ENCODE data around the gene SMARCD1. TPM values are rescaled to one million over a fixed set of nuclear protein-coding genes. Genes with fewer than 3 reads are reported as not detected.

The SMARCD1 gene
- total RNA-seq (2014; rRNA removed; shearing (Covaris generic)), result 121 and 161 TPM in 2 replicates
- 114 and 120 TPM in 2 replicates for polyA plus RNA-seq (2015; cell fraction: cytosol; rRNA removed)
- polyA plus RNA-seq (2015; cell fraction: nucleus; rRNA removed), result 156 and 161 TPM in 2 replicates

DNA sequence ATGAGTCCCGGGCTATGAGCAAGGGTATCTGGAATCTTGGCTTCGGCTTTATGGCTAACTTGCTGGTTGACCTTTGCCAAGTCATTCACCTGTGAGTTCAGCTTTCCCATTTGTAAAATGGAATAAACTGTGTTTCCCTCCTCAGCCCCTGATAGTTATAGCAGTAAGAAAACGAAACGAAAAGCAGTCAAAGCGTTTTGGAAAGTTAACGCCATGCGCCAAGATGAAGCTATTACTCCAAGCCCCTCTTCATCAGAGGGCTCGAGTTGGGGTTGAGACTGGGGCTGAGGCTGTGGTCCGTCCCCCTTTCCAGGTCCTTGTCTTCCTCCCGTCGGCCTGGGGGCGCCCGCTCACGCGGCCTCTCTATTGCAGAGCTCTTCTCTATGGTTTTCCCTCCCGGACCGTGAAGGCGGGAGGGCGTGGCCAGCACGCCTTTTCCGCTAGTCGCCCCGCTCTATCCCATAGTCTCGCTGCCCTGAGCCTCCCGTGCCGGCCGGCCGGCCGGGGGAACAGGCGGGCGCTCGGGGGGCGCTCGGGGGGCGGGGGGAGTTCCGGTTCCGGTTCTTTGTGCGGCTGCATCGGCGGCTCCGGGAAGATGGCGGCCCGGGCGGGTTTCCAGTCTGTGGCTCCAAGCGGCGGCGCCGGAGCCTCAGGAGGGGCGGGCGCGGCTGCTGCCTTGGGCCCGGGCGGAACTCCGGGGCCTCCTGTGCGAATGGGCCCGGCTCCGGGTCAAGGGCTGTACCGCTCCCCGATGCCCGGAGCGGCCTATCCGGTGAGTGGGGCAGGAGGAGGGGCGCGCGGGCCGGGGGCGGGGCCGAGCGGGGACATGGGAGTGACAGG lies at the start of gene SMARCD1:
TSS of gene SMARCD1 (plus strand) at position 568 of the 840 bp plus-strand sequence. CDS start at position 596, 28 bp downstream.
- DNase-seq (ENCODE audit: low read depth), result peak; percentile 94

DNA sequence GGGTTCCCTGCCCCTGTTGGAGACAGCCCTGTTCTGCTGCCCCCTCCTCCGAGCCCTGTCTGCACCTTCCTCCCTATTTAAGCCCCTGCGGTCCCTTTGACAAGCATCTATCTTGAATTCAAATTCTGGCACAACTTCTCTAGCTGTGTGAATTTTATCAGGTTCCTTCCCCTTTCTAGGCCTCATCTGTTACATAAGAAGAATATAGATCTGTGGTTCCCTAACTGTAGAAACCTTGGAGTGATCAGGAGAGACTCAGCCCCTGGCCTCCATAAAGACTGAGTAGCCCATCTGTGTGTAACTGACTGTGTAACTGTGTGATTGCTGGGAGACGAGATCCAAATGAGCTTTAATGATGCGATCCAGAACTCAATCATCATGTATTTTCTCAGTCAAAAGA lies 46.8 kb upstream of the SMARCD1 start:
- no peak for DNase-seq (ENCODE audit: low read depth)

DNA sequence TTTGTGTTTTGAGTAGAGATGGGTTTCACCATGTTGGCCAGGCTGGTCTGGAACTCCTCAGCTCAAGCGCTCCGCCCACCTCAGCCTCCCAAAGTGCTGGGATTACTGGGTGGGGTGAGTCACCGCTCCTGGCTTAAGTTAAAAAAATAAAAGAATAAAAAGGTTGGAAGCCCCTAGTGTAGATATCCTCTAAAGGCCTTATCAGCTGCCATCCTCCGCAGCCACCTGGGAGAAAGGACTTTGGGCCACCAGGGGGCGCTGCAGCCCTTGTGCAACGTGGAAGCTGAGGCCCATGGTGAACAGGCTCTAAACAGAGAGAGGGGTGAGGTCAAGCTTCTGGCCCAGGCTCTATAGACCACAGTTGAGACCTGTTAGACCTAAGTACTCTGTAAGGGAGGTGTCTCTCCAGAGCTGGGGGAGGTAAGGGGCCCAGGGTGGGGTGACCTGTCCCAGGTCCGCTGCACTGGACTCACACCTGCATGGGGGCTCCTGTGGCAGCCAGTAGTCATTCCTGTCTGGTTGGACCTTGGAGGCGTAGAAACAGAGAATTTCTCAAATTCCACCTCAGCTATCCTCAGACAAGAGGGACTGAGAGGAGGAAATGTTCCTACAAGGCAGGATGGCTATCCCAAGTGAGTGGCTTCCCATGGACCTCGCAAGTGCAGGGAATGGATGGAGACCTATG lies 45.8 kb upstream of the SMARCD1 start:
- DNase-seq (ENCODE audit: low read depth), result peak; percentile 93

DNA sequence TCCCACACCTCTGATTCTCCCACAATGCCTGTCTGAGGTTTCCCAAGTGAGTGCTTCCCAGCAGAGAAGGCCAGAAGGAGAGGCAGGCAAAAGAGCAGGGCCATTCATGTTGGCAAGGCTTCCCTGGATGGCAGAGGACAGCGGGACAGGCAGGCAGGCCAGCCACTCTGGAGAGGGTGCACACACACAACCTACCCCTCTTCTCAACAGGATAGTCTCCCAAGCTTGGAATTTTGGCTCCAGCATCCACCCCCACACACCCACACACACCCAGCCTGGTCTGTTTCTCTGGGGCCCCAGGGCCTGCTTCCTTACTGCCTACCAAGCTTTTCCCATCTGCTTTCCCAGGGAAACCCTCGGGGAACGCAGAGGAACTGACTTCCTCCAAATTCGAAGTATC lies 44.5 kb upstream of the SMARCD1 start:
- DNase-seq (ENCODE audit: low read depth), result no peak

DNA sequence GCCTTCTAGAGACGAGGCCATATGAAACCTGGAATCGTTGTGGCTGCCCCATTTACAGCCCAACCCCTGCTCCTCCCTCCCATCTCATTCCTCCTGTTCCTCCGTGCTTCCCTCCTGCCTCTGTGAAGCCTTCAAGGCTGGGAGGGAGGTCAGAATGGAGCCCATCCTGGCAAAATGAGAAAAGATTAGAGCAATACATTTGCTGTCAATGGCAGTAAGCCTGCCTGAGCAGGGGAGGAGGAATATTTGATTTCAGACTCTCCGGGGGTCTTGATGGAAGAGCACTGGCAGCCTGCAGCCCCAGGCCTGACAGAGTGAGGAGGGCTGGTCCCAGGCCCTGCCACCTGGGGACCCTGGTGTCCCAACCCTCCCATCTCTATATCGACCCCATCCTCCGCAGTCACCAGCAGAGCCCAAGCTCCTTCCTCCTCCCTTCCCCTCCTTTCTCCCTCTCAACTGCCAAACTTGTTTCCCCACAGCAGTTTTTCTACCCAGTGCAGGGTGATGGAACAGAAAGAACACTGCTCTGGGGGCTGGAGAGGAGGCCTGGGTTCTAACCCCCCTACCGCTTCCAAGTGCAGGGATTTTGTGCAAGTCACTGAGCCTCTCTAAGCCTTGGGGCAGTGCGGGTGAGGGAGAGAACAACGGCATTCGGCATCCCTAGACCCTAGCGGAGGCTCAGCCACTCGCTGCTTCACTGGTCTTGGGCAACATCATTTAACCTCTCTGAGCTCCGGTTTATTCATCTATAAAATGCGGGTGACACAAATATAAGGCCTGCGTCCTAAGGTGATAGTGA lies 43.9 kb upstream of the SMARCD1 start:
- DNase-seq (ENCODE audit: low read depth), result no peak

DNA sequence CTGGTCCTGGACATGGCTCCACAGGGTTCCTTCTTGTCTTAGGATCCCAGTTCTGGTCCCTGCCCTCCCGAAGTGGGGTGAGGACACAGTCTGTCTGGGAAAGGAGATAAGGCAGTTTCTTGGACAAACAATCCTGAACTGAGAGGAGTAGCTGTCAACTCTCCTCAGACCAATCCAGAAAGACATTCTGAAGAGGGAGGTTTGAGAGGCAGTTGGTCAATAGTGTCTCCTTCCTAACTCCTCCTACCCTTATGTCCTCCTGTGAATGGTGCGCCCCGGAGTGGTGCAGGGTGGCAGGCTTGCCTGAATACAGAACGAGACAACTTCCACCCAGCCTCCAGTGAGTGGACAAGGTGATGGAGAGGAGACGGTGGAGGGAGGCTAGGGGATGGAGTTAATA lies 43.2 kb upstream of the SMARCD1 start:
- no peak for DNase-seq (ENCODE audit: low read depth)

DNA sequence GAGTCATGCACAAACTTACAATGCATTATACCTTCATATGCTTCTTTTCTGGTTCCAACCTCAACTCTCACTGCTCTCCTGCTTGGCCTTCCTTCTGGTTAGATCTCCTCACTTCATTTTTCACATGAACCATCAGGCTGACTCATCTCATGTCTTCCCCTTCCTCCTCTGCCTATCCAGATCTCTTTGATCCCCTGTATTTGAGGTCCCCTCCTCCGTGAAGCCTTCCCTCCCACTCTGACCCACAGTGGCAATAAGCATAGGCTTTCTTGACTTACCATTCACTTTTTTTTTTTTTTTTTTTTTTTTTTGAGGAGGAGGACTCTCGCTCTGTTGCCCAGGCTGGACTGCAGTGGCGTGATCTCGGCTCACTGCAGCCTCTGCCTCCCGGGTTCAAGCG lies 42.4 kb upstream of the SMARCD1 start:
- DNase-seq (ENCODE audit: low read depth), result peak; percentile 20

DNA sequence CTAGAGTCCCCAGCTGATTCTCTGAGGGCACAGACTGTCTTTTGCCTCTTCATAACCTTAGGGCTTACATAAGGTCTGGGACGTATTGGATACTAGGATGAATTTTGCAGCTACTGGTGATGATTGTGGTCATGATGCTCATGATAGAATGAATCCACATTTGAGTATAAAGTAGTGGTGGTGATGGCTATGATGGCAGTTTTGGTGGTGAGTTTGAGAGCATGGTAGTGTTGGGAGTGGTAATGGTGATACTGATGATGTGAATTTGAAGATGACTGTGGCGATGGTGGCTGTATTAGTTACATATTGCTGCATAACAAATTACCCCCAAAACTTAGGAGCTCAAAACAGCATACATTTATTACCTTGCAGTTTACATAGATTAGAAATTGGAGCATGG lies 41.8 kb upstream of the SMARCD1 start:
- no peak for DNase-seq (ENCODE audit: low read depth)

DNA sequence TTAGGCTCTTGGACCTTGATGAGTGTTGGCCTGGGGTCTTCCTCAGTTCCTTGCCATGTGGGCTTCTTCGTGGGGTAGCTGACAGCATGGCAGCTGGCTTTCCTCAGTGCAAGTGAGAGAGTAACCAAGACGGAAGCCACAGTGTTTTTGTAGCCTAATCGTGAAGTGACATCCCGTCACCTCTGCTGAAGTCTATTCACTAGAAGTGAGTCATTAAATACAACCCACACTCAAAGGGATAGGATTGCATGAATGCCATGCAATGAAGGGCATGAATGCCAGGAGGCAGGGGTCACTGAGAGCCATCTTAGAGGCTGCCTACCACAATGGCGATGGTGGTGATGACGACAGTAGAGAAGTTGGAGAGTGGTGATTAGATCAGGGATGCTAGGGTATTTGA lies 41.3 kb upstream of the SMARCD1 start:
- DNase-seq (ENCODE audit: low read depth), result peak; percentile 27

DNA sequence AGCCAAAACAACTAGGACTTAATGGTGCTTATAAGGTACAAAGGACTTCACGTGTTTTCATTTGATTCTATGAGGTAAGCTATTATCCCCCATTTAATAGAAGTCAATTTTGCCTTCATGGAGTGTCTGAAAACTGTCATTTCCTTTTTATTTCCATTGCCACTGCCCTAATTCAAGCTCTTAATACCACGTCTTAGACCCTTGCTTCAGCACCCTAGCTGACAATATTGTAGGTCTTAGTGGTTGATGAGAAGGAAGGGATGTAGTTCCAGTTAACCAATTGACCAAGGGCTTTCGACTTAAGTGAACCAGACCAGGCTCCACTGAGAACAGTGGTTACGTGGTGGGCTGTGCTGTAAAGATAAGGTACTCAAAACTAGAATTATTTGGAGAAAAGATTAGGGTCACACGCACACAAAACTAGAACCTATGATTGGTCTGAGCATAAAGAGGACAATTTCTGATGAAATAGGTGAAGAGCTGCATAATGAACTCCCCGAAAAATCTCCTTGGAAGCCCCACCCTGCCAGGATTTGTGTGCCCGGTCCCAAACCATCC lies 37.4 kb upstream of the SMARCD1 start:
- DNase-seq (ENCODE audit: low read depth), result no peak

DNA sequence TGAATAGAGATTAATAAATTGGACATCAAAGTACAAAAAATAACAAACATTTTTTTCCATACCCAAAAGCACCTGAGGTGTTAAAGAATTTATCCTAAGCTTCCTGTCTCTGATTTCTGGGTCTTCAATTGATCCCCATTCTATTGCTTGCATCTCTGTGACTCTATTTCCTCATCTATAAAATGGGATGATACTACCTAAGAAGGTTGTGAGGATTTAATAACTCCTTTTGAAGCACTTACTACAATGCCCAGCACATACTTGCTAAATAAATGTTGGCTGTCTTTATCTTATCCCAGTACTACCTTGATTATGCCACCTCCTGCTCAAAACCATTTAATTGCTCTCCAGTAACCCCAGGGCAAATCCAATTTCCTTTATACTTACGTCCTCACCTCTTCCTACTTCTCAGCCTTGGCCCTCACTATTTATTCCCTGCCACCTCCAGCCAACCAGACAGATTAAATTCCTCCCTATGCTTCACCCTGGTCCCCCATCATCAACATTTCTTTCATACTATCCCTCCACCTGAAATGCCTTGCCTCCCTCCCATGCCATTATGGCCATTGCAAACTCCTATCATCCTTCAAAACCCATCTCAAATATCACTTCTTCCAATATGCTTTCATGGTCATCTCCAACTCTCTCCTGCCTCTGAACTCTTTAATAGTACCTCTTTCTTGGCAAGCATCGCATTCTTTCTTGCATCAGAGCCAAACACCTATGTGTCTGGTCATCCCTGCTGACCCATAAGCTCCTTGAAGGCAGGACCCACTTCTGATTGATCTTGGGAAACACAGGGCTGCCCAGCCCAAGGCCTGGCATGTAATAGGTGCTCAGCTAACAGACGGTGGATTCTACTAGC lies 35.7 kb upstream of the SMARCD1 start:
- DNase-seq (ENCODE audit: low read depth), result no peak

DNA sequence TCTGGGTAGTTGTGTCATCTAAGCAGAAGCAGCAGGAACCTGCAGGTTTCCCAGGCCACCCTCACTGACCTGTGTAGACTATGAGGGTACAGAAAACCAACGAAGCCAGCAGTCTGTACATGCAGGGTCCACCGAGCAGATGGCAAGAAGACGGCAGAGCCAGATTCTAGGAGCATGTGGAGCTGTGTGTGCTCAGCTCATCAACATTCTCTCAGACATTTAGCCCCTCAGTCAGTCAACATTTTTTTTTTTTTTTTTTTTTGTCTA lies 35.1 kb upstream of the SMARCD1 start:
- no peak for DNase-seq (ENCODE audit: low read depth)

DNA sequence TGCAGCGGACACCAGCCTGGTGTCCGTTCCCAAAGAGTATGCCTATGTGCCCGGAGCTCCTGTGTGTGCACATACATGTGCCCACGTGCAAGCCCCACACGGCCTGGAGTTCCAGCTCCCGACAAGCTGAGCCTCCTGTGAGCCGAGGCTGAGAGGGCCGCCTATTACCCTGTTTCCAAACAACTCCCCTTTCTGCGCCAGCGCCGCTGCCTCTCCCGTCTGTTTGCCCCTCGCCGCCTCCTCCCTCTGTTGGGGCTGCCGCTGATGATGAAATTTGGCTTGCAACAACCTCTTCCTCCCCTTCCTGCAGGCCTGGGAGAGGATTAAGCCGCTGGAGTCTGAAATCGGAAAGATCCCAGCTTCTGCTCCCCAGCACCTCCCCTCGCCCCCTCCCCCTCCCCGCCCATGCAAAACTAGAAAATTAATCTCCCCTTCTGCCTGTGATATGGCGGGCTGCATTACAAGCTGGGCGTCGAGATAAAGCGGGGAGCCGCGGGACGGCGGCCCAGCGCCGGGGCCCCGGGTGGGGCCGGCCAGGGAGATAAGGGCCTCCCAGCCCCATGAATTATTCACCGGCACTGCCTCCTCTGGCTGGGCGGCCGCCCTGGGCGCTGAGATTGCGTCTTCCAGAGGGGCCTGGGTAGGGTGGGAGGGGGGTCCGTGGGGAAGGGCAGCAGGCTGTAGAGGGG lies 34.6 kb upstream of the SMARCD1 start:
- DNase-seq (ENCODE audit: low read depth), result no peak

DNA sequence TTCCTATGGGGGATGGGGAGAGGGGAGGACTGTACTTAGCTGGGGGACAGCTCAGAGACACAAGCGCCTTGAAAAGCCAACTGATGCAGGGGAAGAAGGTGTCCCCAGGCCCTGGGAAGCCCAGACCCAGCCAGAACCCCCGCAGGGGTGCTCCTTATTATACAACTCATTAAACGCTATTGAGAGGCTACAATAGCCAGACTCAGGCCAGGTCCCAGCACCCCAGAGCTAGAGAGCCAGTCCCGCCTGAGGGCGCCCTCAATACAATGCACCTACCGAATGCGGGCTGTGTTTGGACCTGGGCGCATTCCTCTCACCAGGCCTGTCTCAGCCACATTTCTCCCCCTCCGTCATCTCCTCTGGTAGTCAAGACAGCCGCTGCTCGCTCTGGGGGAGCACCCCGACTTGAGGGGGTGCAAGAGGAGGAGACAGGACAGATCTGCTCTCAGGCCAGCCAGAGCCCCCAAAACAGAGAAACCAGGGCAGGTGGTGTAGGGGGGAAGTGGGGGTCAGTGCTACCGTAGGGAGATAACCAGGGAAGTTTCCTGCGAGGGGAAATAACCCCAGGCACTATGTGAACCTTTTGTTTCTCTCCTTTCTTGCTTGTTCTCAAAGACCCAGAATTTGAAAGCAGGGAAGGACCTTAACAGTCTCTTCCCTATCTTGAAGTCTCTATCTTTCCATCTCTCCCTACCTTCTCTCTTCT lies 33.9 kb upstream of the SMARCD1 start:
- no peak for DNase-seq (ENCODE audit: low read depth)

DNA sequence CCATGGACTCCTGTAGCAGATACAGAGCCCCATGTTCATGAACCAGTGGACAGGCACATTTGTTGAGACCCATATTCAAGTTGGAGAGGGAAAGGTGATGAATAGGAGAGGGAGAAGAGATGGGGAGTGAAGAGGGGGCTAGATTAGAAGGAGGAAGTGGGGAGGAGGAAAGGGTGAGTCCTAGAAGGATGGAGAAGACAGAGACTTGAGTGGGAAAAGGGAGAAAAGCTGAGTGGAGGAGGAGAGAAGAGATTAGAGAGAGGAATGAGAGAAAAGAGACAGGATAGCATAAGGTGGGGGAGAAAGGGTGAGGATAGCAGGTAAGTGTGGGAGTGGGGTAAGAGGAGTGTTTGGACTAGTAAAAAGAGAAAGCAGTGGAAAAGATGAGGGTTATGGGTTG lies 32.6 kb upstream of the SMARCD1 start:
- no peak for DNase-seq (ENCODE audit: low read depth)

DNA sequence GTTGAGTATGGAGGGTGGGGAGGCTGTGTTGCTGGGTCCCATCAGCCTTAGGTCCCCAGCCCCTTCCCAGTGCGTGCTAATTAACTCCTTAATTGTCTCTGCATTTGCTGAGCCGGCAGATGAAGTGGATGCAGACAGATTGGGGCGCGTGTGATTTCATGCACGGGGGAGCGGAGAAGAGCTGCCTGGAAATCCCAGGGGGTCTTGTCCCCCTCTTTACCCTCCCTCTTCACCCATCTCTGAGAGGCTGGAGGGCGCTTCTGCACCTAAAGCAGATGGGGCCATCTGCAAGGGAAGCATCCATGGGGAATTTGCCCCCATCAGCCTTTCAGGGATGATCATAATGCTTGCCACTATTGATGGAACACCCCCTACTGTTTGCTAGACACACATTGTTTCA lies 32.2 kb upstream of the SMARCD1 start:
- DNase-seq (ENCODE audit: low read depth), result no peak

DNA sequence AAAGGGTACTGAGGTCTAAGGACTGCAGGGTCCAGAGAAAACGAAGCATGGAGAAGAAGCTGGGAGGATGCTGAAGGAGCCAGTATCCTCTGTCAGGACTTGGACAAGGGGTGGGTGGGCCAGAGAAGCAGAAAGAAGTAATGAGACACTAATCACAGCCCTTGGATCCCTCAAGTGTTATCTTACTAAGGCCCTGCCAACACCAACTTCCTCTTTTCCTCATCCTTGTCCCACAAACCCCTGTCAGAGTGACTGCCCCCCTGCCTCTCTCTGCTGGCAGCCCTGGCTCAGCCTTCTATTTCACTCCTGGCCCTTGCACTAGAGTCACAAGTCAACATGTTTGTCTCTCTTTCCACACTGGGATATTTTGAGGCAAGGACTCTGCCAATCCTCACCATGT lies 31.6 kb upstream of the SMARCD1 start:
- no peak for DNase-seq (ENCODE audit: low read depth)

DNA sequence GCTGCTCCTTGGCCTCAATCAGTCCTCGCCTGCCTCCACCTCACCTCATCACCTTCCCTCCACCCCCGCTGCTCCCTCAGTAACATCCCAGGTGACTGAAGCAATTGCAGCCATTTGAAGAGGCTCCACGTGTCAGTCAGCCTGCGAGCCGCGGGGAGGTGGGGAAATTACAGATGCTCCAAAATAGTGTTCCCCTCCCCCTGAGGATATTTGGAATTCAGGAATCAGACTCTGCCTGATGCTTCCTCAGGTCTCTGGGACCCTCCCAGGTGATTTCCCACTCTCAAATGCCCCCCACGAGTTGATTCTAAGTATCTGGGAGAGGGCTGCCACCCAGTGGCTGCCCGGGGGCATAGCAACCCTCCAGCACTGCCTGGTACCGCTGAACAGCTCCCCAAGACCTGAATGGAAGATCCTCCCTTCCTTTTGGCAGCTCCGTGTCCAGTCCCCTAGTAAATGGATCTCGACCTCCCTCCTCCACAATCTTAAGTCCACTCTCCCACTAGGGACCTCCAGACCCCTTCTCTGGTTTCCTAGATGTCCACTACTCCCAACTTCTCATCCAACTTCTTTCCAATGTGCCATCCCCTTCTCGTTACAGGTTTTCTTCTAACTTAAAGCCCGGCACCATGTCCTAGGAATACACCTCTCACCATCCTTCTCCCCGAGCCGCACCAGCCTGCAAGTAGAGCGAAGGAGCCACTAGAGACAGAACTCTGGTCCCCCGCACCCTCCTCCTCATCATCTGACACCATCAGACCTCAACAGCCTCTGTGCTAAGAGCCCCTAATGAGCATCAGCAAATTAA lies 29.1 kb upstream of the SMARCD1 start:
- peak; percentile 59 for DNase-seq (ENCODE audit: low read depth)

DNA sequence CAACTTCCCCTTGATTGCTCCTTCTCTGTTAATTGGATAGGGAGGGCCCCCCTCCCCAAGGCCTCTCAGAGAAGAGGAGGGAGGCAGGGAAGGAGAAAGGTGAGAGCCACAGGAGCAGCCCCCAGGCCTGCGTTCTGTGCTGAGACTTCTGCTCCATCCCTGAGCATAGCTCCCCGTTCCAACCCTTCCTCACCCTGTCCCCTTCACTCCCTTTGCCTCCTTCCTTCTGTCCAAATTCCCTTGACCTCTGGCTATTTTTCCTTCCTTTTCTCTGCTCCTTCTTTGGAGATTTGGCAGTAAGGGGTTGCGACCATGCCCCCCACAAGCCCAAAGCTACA lies 28.5 kb upstream of the SMARCD1 start:
- DNase-seq (ENCODE audit: low read depth), result no peak

All from HT1080 (cell line).